ENCODE measurements around the gene HOXA11. TPM values are rescaled to one million over a fixed set of nuclear protein-coding genes. Genes with fewer than 3 reads are reported as not detected.

The HOXA11 gene
- total RNA-seq, 1 experiment from 2014 or later = not detected

DNA sequence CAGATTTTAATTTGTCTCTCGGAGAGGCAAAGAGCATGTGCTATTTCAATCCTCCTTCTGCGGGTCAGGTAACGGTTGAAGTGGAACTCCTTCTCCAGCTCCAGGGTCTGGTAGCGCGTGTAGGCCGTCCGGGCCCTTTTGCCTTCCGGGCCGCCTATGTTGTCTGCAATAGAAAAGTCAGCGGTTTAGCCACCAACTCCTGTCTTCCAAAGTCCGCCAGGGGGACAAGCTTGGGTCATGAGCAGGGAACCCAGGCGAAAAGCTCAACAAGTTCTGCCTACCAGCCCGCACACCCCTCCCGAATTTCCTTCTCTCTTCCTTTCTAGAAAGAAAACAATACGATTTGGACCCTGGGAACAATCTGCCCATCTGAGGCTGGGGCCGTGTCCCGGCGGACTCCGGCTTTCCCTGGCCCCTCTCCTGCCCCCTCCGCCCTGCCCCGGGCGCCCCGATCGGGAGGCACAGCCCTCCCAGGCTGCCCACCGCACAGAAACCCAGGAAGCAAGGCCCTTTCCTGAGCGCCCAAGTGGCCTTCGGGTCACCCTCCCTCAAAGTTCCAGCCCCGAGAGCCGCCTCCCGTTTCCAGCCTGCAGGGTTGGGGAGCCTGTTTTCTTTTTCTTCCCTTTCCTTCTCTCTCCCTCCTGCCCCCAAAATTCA lies 43.0 kb downstream of the HOXA11 start:
- DNase-seq (ENCODE audit: low spot score) (peak; percentile 43), ATAC-seq (peak; percentile 24)
- TF ChIP-seq ZSCAN18 (CRISPR knock-in tag; IDR thresholded peaks at IDR 0.05) = no peak
- TF ChIP-seq CTCF (IDR thresholded peaks at IDR 0.05) = no peak
- TF ChIP-seq AFF4 (CRISPR knock-in tag; IDR thresholded peaks at IDR 0.05; ENCODE audit: borderline replicate concordance) = no peak
- no peak for TF ChIP-seq ZNF396 (CRISPR knock-in tag; IDR thresholded peaks at IDR 0.05; ENCODE audit: borderline replicate concordance)
- TF ChIP-seq, protein P1, sequence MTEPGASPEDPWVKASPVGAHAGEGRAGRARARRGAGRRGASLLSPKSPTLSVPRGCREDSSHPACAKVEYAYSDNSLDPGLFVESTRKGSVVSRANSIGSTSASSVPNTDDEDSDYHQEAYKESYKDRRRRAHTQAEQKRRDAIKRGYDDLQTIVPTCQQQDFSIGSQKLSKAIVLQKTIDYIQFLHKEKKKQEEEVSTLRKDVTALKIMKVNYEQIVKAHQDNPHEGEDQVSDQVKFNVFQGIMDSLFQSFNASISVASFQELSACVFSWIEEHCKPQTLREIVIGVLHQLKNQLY (CRISPR knock-in tag; IDR thresholded peaks at IDR 0.05) = no peak
- no peak for TF ChIP-seq NR1H2 (CRISPR knock-in tag; IDR thresholded peaks at IDR 0.05)
- no peak for TF ChIP-seq PREB (CRISPR knock-in tag; IDR thresholded peaks at IDR 0.05; ENCODE audit: borderline replicate concordance)
- TF ChIP-seq, protein P2, sequence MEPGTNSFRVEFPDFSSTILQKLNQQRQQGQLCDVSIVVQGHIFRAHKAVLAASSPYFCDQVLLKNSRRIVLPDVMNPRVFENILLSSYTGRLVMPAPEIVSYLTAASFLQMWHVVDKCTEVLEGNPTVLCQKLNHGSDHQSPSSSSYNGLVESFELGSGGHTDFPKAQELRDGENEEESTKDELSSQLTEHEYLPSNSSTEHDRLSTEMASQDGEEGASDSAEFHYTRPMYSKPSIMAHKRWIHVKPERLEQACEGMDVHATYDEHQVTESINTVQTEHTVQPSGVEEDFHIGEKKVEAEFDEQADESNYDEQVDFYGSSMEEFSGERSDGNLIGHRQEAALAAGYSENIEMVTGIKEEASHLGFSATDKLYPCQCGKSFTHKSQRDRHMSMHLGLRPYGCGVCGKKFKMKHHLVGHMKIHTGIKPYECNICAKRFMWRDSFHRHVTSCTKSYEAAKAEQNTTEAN (CRISPR knock-in tag; IDR thresholded peaks at IDR 0.05) = no peak
- Mint-ChIP-seq H3K27me3 (ENCODE audit: low read depth) (peaks cover 100% of the 10 kb centered on the region), H3K4me3 (peak overlapping the region; percentile 74), H3K4me1 (peaks cover 20% of the 10 kb centered on the region), H3K36me3 (no peaks in the 10 kb centered on the region), H3K9me3 (no peaks in the 10 kb centered on the region), H3K27ac (no peak overlapping the region)
- CTCF ChIA-PET = interaction anchor here (0.9 to 3.8 kb wide), 12 partner anchors 8 to 767 kb away, joined by 3 to 39 read pairs (median 6); partner anchors contain the start of genes HOXA13, HOXA3 and HOXA7
- POLR2A ChIA-PET = no interaction called here

- Mint-ChIP-seq H3K9me3 (no peaks in the 10 kb centered on the region), H3K4me1 (peaks cover 20% of the 10 kb centered on the region), H3K27ac (no peak overlapping the region), H3K36me3 (no peaks in the 10 kb centered on the region), H3K4me3 (no peak overlapping the region), H3K27me3 (ENCODE audit: low read depth) (peaks cover 100% of the 10 kb centered on the region)
- no peak for DNase-seq (ENCODE audit: low spot score)
- CTCF ChIA-PET = interaction anchor here (0.9 to 3.8 kb wide), 5 partner anchors 9 to 284 kb away, joined by 3 to 39 read pairs (median 3); partner anchors contain the start of gene HOXA7
- no peak for ATAC-seq
- POLR2A ChIA-PET = no interaction called here
- TF ChIP-seq GTF2I (CRISPR knock-in tag; conservative IDR thresholded peaks at IDR 0.05) = no peak
- TF ChIP-seq NR2C2 (CRISPR knock-in tag; IDR thresholded peaks at IDR 0.05) = no peak
- no peak for TF ChIP-seq TEAD1 (CRISPR knock-in tag; IDR thresholded peaks at IDR 0.05)
- TF ChIP-seq RORB (CRISPR knock-in tag; IDR thresholded peaks at IDR 0.05) = no peak
- TF ChIP-seq CBFB (CRISPR knock-in tag; IDR thresholded peaks at IDR 0.05; ENCODE audit: low read depth) = no peak
- no peak for TF ChIP-seq ATF3 (CRISPR knock-in tag; conservative IDR thresholded peaks at IDR 0.05)
- TF ChIP-seq MAX (CRISPR knock-in tag; IDR thresholded peaks at IDR 0.05) = no peak
- TF ChIP-seq CREM (CRISPR knock-in tag; IDR thresholded peaks at IDR 0.05) = no peak
- no peak for TF ChIP-seq OVOL2 (CRISPR knock-in tag; IDR thresholded peaks at IDR 0.05; ENCODE audit: borderline replicate concordance)
- TF ChIP-seq, protein P3, sequence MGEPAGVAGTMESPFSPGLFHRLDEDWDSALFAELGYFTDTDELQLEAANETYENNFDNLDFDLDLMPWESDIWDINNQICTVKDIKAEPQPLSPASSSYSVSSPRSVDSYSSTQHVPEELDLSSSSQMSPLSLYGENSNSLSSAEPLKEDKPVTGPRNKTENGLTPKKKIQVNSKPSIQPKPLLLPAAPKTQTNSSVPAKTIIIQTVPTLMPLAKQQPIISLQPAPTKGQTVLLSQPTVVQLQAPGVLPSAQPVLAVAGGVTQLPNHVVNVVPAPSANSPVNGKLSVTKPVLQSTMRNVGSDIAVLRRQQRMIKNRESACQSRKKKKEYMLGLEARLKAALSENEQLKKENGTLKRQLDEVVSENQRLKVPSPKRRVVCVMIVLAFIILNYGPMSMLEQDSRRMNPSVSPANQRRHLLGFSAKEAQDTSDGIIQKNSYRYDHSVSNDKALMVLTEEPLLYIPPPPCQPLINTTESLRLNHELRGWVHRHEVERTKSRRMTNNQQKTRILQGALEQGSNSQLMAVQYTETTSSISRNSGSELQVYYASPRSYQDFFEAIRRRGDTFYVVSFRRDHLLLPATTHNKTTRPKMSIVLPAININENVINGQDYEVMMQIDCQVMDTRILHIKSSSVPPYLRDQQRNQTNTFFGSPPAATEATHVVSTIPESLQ (CRISPR knock-in tag; IDR thresholded peaks at IDR 0.05) = no peak
- TF ChIP-seq NFATC4 (CRISPR knock-in tag; IDR thresholded peaks at IDR 0.05) = no peak
- no peak for TF ChIP-seq SOX15 (CRISPR knock-in tag; IDR thresholded peaks at IDR 0.05)
Observed at GRCh38 chr7:27141137-27141922, 43.7 kb downstream of the HOXA11 start.

Data from WTC11 (cell line).